SJCRH30 (cell line): ENCODE measurements around the gene SLIT1. TPM values are rescaled to one million over a fixed set of nuclear protein-coding genes. Genes with fewer than 3 reads are reported as not detected.

Experiments used
- DNase-seq, 2 experiments: peaks; one replicate each; pipeline ENCODE4 v3.0.0-alpha.2; 2015 to 2020
- H3K27ac ChIP-seq: fragments of 250-450 bp; sonication (Bioruptor Pico); 2 replicates; pipeline ENCODE4 v1.5.1; 2020; ENCODE audit warnings: mild to moderate bottlenecking, moderate library complexity
- H3K27me3 ChIP-seq: fragments of 250-450 bp; sonication (Bioruptor Pico); 2 replicates; pipeline ENCODE4 v1.5.1; 2020; ENCODE audit warnings: mild to moderate bottlenecking, moderate library complexity
- H3K36me3 ChIP-seq: fragments of 250-450 bp; sonication (Bioruptor Pico); 2 replicates; pipeline ENCODE4 v1.5.1; 2020; ENCODE audit warnings: mild to moderate bottlenecking, moderate library complexity
- H3K4me1 ChIP-seq: fragments of 250-450 bp; sonication (Bioruptor Pico); 2 replicates; pipeline ENCODE4 v1.5.1; 2020; ENCODE audit warnings: mild to moderate bottlenecking, moderate library complexity
- H3K4me3 ChIP-seq: fragments of 250-450 bp; sonication (Bioruptor Pico); 2 replicates; pipeline ENCODE4 v1.5.1; 2020; ENCODE audit warnings: mild to moderate bottlenecking, moderate library complexity
- H3K9me3 ChIP-seq: fragments of 250-450 bp; sonication (Bioruptor Pico); replicated peaks from 2 replicates; pipeline ENCODE4 v1.5.1; 2020; ENCODE audit warnings: mild to moderate bottlenecking, moderate library complexity
- total RNA-seq: library from RNA; depleted of rRNA; stranded (reverse); fragments of >200 nt; shearing (Covaris generic); gene quantifications from 2 replicates; pipeline ENCODE4 v1.2.3, GENCODE V29; 2014

SLIT1 gene
- total RNA-seq, 1 experiment from 2014 or later, result 0.04 TPM

DNA sequence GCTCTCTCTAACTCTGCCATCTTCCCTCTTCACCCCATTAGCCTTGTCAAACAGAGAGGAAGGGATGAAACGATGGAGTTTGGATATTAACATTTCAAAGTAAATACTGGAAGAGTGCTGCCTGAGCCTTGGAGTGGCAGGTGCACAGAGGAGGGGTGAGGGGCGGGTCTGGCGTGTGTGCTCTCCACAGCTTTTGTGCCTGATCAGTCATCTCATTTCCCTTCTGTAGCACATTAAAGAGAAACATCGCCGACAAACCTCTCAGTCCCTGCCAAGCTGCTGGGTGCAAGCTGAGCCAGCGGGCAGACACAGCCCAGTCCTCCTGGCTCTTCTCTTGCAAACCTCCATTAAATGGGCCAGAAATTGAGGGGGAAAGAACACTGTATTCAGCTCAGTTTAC is 76.2 kb downstream of the SLIT1 start:
- H3K27ac ChIP-seq, result no peak overlapping the region
- no peak for DNase-seq
- no peaks in the 10 kb centered on the region for H3K9me3 ChIP-seq
- H3K4me1 ChIP-seq, result no peaks in the 10 kb centered on the region
- H3K36me3 ChIP-seq, result no peaks in the 10 kb centered on the region
- no peak overlapping the region for H3K4me3 ChIP-seq
- no peaks in the 10 kb centered on the region for H3K27me3 ChIP-seq

- Histone ChIP-seq H3K9me3 (no peaks in the 10 kb centered on the region), H3K36me3 (no peaks in the 10 kb centered on the region), H3K4me3 (no peak overlapping the region), H3K4me1 (no peaks in the 10 kb centered on the region), H3K27ac (no peak overlapping the region), H3K27me3 (no peaks in the 10 kb centered on the region)
- no peak for DNase-seq
Observed at GRCh38 chr10:97107551-97107950, 78.2 kb downstream of the SLIT1 start.

GRCh38 chr10:97106207-97106606 is 79.6 kb downstream of the SLIT1 start:
- DNase-seq, result no peak
- Histone ChIP-seq H3K36me3 (no peaks in the 10 kb centered on the region), H3K4me1 (no peaks in the 10 kb centered on the region), H3K27ac (no peak overlapping the region), H3K9me3 (no peaks in the 10 kb centered on the region), H3K27me3 (no peaks in the 10 kb centered on the region), H3K4me3 (no peak overlapping the region)

DNA sequence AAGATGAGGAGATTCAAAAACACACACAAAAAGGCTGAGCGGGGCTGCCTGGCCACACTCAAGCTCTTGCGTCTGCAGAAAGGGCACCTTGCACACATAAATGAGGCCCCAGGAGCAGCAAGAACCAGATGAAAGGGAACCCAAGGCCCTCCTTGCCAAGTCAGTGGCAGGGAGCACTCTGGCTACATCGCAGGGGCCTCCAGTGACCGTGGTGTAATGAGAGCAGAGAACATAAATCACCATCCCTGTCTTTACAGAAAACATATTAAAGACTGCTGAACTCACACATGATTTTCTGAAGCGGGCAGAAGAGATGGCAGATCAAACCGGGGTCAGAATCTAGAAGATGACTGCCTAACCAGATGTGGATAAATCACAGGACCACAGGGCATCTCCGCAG is 80.5 kb downstream of the SLIT1 start:
- no peaks in the 10 kb centered on the region for H3K9me3 ChIP-seq
- no peak overlapping the region for H3K27ac ChIP-seq
- no peak for DNase-seq
- no peaks in the 10 kb centered on the region for H3K36me3 ChIP-seq
- H3K4me1 ChIP-seq, result no peaks in the 10 kb centered on the region
- H3K27me3 ChIP-seq, result no peaks in the 10 kb centered on the region
- no peak overlapping the region for H3K4me3 ChIP-seq

- Histone ChIP-seq H3K27me3 (no peaks in the 10 kb centered on the region), H3K9me3 (no peaks in the 10 kb centered on the region), H3K36me3 (no peaks in the 10 kb centered on the region), H3K4me1 (no peaks in the 10 kb centered on the region), H3K4me3 (no peak overlapping the region), H3K27ac (no peak overlapping the region)
- DNase-seq, result no peak
Observed at GRCh38 chr10:97103316-97104080, 82.3 kb downstream of the SLIT1 start.

- Histone ChIP-seq H3K27ac (no peak overlapping the region), H3K9me3 (no peaks in the 10 kb centered on the region), H3K4me3 (no peak overlapping the region), H3K27me3 (no peaks in the 10 kb centered on the region), H3K36me3 (no peaks in the 10 kb centered on the region), H3K4me1 (no peaks in the 10 kb centered on the region)
- DNase-seq, result no peak
Observed at GRCh38 chr10:97102441-97102840, 83.3 kb downstream of the SLIT1 start.

GRCh38 chr10:97101166-97101940 is 84.4 kb downstream of the SLIT1 start:
- Histone ChIP-seq H3K27me3 (no peaks in the 10 kb centered on the region), H3K27ac (no peak overlapping the region), H3K36me3 (no peaks in the 10 kb centered on the region), H3K4me3 (no peak overlapping the region), H3K9me3 (no peaks in the 10 kb centered on the region), H3K4me1 (no peaks in the 10 kb centered on the region)
- DNase-seq, result no peak

- no peak for DNase-seq
- Histone ChIP-seq H3K9me3 (no peaks in the 10 kb centered on the region), H3K4me3 (no peak overlapping the region), H3K27ac (no peak overlapping the region), H3K36me3 (no peaks in the 10 kb centered on the region), H3K4me1 (no peaks in the 10 kb centered on the region), H3K27me3 (no peaks in the 10 kb centered on the region)
Observed at GRCh38 chr10:97100657-97101056, 85.1 kb downstream of the SLIT1 start.

- no peaks in the 10 kb centered on the region for H3K27me3 ChIP-seq
- no peaks in the 10 kb centered on the region for H3K4me1 ChIP-seq
- no peaks in the 10 kb centered on the region for H3K9me3 ChIP-seq
- H3K27ac ChIP-seq, result no peak overlapping the region
- DNase-seq, result no peak
- no peaks in the 10 kb centered on the region for H3K36me3 ChIP-seq
- no peak overlapping the region for H3K4me3 ChIP-seq
Observed at GRCh38 chr10:97099868-97100267, 85.9 kb downstream of the SLIT1 start.

GRCh38 chr10:97099089-97099488 is 86.7 kb downstream of the SLIT1 start:
- Histone ChIP-seq H3K4me1 (no peaks in the 10 kb centered on the region), H3K27ac (no peak overlapping the region), H3K9me3 (no peaks in the 10 kb centered on the region), H3K4me3 (no peak overlapping the region), H3K27me3 (no peaks in the 10 kb centered on the region), H3K36me3 (no peaks in the 10 kb centered on the region)
- DNase-seq, result no peak

- Histone ChIP-seq H3K9me3 (no peaks in the 10 kb centered on the region), H3K27me3 (no peaks in the 10 kb centered on the region), H3K36me3 (no peaks in the 10 kb centered on the region), H3K4me1 (no peaks in the 10 kb centered on the region), H3K27ac (no peak overlapping the region), H3K4me3 (no peak overlapping the region)
- no peak for DNase-seq
Observed at GRCh38 chr10:97097084-97097433, 88.7 kb downstream of the SLIT1 start.

DNA sequence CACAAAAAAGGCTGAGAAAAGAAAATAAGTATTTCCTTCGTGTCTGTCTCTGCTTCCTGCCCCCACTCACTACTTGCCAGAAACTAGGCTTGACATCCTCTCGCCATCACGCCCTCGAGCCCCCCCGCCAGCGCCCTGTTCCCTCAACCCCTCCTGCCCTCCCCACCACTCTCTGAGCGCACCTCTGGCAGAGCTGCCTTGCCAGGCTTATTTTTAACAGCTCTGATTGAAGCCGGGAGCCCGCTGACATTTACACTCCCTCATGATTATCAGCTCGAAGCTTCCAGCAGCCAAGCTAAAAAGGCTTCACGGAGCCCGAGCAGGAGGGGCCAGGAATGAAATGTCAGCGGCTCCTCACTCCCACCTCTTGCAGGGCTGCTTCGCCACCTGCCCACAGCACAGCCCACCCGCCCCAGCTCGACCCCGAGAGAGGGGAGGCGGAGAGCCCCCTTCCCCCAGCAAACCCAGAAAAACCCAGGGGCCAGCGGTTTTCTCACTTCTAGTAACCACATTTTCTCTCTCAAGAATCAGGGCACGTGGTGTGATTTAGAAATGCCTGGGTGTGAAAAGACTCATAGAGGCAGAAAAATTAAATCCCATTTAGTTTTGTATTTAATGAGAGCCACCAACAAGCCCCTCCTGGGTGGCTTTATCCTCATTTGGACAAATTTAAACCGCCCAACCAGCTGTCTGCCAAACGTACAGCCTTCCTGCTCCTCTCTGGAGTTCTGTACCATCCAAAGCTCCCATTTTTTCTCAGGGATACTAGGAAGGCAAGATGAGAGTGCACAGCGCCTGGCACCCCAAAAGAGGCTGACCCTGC is 89.3 kb downstream of the SLIT1 start:
- H3K36me3 ChIP-seq, result no peaks in the 10 kb centered on the region
- no peak overlapping the region for H3K4me3 ChIP-seq
- peak in 1 of 2 experiments; percentile 3 for DNase-seq
- no peaks in the 10 kb centered on the region for H3K27me3 ChIP-seq
- H3K9me3 ChIP-seq, result no peaks in the 10 kb centered on the region
- H3K4me1 ChIP-seq, result no peaks in the 10 kb centered on the region
- H3K27ac ChIP-seq, result no peak overlapping the region

GRCh38 chr10:97095701-97096260 is 90.0 kb downstream of the SLIT1 start:
- Histone ChIP-seq H3K27me3 (no peaks in the 10 kb centered on the region), H3K4me1 (no peaks in the 10 kb centered on the region), H3K36me3 (no peaks in the 10 kb centered on the region), H3K9me3 (no peaks in the 10 kb centered on the region), H3K4me3 (no peak overlapping the region), H3K27ac (no peak overlapping the region)
- peak in 1 of 2 experiments; percentile 29 for DNase-seq

DNA sequence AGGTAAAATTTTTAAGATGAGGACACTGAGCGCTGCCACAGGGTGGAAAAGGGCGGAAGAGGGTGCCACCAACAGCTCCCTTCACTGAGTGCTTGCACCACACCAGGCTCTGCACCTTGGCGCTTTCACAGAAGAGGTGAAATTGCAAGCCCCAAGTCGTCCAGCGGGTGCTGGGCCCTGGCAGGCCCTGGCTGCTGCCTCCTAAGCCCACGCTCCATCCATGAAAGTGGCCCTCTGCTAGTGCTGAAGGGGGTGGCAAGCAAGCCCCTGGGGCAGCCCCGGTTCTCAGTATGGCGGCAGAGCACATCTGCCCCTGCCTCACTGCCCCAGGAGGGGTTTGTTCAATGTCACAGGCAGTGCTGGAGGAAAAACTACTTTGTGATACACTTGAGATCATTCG is 95.1 kb downstream of the SLIT1 start:
- no peaks in the 10 kb centered on the region for H3K27me3 ChIP-seq
- no peak overlapping the region for H3K27ac ChIP-seq

GRCh38 chr10:97090035-97090434 is 95.7 kb downstream of the SLIT1 start:
- no peaks in the 10 kb centered on the region for H3K27me3 ChIP-seq
- no peaks in the 10 kb centered on the region for H3K9me3 ChIP-seq
- no peak for DNase-seq
- no peak overlapping the region for H3K4me3 ChIP-seq
- H3K36me3 ChIP-seq, result no peaks in the 10 kb centered on the region
- H3K27ac ChIP-seq, result no peak overlapping the region
- H3K4me1 ChIP-seq, result no peaks in the 10 kb centered on the region

More for the DNA sequence above, 95.1 kb downstream of the SLIT1 start:
- Histone ChIP-seq H3K36me3 (no peaks in the 10 kb centered on the region), H3K4me3 (no peak overlapping the region), H3K9me3 (no peaks in the 10 kb centered on the region), H3K4me1 (no peaks in the 10 kb centered on the region)
- DNase-seq, result no peak
